Measurements from ENCODE around the gene TMEM126A. TPM values are rescaled to one million over a fixed set of nuclear protein-coding genes. Genes with fewer than 3 reads are reported as not detected.
"Not testable (repeated sequence)": the region's sequence is repeated elsewhere in the genome, so short reads cannot be mapped to it uniquely, and the experiment has no call there.

Gene TMEM126A
- total RNA-seq, 2 experiments from 2014 or later: 21.7 to 37.4 TPM

GRCh38 chr11:85627332-85627997, 20.3 kb upstream of the TMEM126A start, which contains the start of gene DLG2:
Gene DLG2, minus strand, starts transcription at chr11:85627344.
- Mint-ChIP-seq H3K4me3 (peak within 1 kb of the TSS; percentile 98), H3K4me1 (peaks cover 35% of the 10 kb centered on the region), H3K36me3 (ENCODE audit: low read depth) (peaks cover 15% of the 10 kb centered on the region), H3K9me3 (ENCODE audit: low read depth) (no peaks in the 10 kb centered on the region), H3K27ac (peak within 1 kb of the TSS; percentile 100), H3K27me3 (no peaks in the 10 kb centered on the region)
- ChIA-PET CTCF (interaction anchor here (0.8 to 1.9 kb wide), 6 partner anchors 10 to 227 kb away, joined by 3 to 6 read pairs (median 3); partner anchors contain the start of gene CCDC83), POLR2A (interaction anchor here (0.6 to 2.2 kb wide), 3 partner anchors 20 to 603 kb away, joined by 3 to 16 read pairs (median 6); partner anchors contain the start of gene TMEM126A)
- intact Hi-C loops (cut with DNase I, micrococcal nuclease): loop anchor here (2.0 to 10.0 kb wide), 4 partner anchors 33 to 1410 kb away; partner anchors contain the start of genes HIKESHI (in 1 of the 2), PRSS23 (in 1 of the 2) and TMEM135 (in 1 of the 2)
- ATAC-seq (peak; percentile 1), DNase-seq (peak; percentile 36)

DNA sequence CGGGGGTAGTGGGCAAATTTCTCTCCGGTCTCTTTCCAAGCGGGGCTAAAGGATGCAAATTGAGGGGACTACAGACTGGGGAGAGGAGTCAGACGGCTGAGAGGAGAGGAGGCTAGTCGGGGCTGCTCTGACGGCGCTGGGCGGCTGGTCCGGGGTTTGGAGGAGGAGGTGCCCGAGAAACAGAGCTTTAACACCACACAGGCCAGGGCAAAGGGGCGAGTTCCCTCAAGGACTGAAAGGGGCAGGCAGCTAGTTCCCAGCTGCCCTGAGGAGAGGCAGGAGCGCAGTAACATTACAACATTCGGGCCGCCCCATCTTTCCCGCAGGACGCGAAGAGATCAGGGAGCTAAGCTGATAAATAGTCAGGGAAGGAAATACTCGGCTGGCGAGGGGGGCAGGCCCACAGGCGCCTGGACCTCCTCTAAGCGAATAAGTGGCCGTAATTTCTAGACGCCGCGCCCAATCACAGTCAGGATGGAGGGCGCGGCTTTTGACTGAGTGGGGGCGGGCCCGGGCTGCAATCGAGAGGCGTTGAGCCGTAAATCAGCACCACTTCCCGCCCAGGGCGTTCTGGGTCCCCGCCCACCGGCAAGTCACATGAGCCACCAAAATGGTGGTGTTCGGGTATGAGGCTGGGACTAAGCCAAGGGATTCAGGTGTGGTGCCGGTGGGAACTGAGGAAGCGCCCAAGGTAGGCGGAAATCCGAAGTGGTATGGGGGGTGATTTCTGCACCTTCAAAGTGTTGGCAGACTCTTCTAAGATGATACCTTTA, 19.6 kb upstream of the TMEM126A start, which contains the start of gene TMEM126B:
Gene TMEM126B (plus strand): TSS at position 596 of the 773 bp plus-strand sequence. CDS start 15 bp downstream, at position 611.
- Mint-ChIP-seq H3K27me3 (no peaks in the 10 kb centered on the region), H3K36me3 (ENCODE audit: low read depth) (peaks cover 18% of the 10 kb centered on the region), H3K4me3 (peak within 1 kb of the TSS; percentile 98), H3K4me1 (peaks cover 35% of the 10 kb centered on the region), H3K9me3 (ENCODE audit: low read depth) (no peaks in the 10 kb centered on the region), H3K27ac (peak within 1 kb of the TSS; percentile 100)
- peak; percentile 99 for DNase-seq
- ChIA-PET POLR2A (interaction anchor here (0.6 to 2.2 kb wide), 3 partner anchors 20 to 603 kb away, joined by 3 to 16 read pairs (median 6); partner anchors contain the start of gene TMEM126A), CTCF (interaction anchor here (0.8 to 1.9 kb wide), 7 partner anchors 10 to 227 kb away, joined by 3 to 6 read pairs (median 3); partner anchors contain the start of genes CCDC83 and TMEM126A)
- ATAC-seq: peak; percentile 95
- intact Hi-C loops (cut with DNase I, micrococcal nuclease): loop anchor here (1.0 to 10.0 kb wide), 15 partner anchors 19 to 1409 kb away; partner anchors contain the start of genes HIKESHI (in 2 of the 2), TMEM126A (in 2 of the 2), CCDC83 (in 1 of the 2) and PICALM (in 1 of the 2)

DNA sequence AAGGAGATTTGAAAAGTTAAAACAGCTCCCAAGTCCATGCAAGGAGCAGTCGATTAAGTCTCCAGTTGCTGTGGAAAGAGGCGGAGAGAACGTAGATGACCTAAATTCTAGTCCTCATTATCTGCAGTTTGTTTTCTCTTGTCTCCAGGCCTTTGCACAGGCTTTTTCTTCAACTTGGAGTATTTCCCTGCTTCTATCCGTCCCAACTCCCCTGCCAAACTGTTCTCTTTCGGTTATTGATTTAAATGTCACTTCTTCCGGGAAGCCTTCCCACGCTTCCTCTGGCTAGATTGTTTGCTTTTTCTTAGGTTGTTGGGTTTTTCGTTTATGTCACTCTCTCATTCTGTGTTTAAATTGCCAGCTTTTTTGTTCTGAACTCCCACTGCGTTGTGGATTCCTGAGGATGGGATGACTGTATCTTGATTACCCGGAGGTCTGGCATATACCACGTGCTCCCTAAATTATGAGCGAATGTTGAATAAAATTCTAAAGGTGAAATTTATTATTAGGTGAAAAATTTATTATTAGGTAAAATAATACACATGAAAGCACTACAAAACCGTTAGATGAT, 18.9 kb upstream of the TMEM126A start:
- ATAC-seq (peak; percentile 11), DNase-seq (peak; percentile 58)
- peaks cover 22% of the 10 kb centered on the region for H3K36me3 Mint-ChIP-seq (ENCODE audit: low read depth)
- intact Hi-C loops (cut with DNase I, micrococcal nuclease): loop anchor here (1.0 to 10.0 kb wide), 14 partner anchors 18 to 1408 kb away; partner anchors contain the start of genes HIKESHI (in 2 of the 2), TMEM126A (in 2 of the 2), CCDC83 (in 1 of the 2) and PICALM (in 1 of the 2)
- ChIA-PET CTCF (interaction anchor here (0.8 to 0.9 kb wide), 2 partner anchors 19 to 226 kb away, joined by 3 to 4 read pairs; partner anchors contain the start of genes CCDC83 and TMEM126A), POLR2A (interaction anchor here (1.2 to 2.2 kb wide), 2 partner anchors 19 to 35 kb away, joined by 6 to 16 read pairs; partner anchors contain the start of gene TMEM126A)
- H3K4me1 Mint-ChIP-seq: peaks cover 35% of the 10 kb centered on the region
- no peaks in the 10 kb centered on the region for H3K9me3 Mint-ChIP-seq (ENCODE audit: low read depth)
- peak overlapping the region; percentile 100 for H3K27ac Mint-ChIP-seq
- H3K27me3 Mint-ChIP-seq: no peaks in the 10 kb centered on the region
- peak overlapping the region; percentile 98 for H3K4me3 Mint-ChIP-seq

- ChIA-PET CTCF (no interaction called here), POLR2A (no interaction called here)
- Mint-ChIP-seq H3K4me1 (peaks cover 10% of the 10 kb centered on the region), H3K9me3 (ENCODE audit: low read depth) (no peaks in the 10 kb centered on the region), H3K27me3 (no peaks in the 10 kb centered on the region), H3K36me3 (ENCODE audit: low read depth) (peaks cover 43% of the 10 kb centered on the region), H3K4me3 (no peak overlapping the region), H3K27ac (no peak overlapping the region)
- ATAC-seq: no peak
- no peak for DNase-seq
- intact Hi-C loops (cut with DNase I, micrococcal nuclease): no loop called here
These were observed 13.0 kb upstream of the TMEM126A start for GRCh38 chr11:85634747-85635146.

DNA sequence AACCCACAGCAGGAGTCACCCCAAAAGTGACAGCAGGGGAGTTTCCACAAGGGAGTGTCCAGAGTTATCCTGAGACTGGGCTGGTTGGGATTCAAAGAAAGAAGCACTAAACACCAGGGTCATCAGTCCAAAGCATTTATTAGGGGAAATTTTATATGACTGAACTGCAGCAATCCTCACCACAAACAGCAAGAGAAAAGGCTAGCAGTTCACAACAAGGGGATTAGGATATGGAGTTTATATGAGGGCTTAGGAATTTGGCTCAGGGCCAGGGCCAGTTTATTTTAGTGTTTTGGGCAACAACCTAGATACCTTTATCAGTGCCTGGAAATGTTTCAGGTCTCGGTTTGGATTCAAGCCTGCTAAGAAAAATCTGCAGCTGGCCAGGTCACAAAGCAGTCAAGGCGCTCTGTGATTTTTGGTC, 4.6 kb upstream of the TMEM126A start:
- Mint-ChIP-seq H3K4me3 (no peak overlapping the region), H3K36me3 (ENCODE audit: low read depth) (peaks cover 13% of the 10 kb centered on the region), H3K9me3 (ENCODE audit: low read depth) (no peaks in the 10 kb centered on the region), H3K27me3 (peaks cover 12% of the 10 kb centered on the region), H3K4me1 (peaks cover 4% of the 10 kb centered on the region), H3K27ac (no peak overlapping the region)
- ChIA-PET POLR2A (no interaction called here), CTCF (no interaction called here)
- intact Hi-C loops (cut with DNase I, micrococcal nuclease): no loop called here
- ATAC-seq (no peak), DNase-seq (no peak)

- POLR2A ChIA-PET: interaction anchor here (0.6 to 1.8 kb wide), 5 partner anchors 10 to 993 kb away, joined by 3 to 16 read pairs (median 6); partner anchors contain the start of genes CREBZF, DLG2 and TMEM126B
- Mint-ChIP-seq H3K27ac (peak overlapping the region; percentile 96), H3K36me3 (ENCODE audit: low read depth) (peaks cover 14% of the 10 kb centered on the region), H3K27me3 (peaks cover 12% of the 10 kb centered on the region), H3K4me3 (peak overlapping the region; percentile 99), H3K4me1 (peaks cover 19% of the 10 kb centered on the region), H3K9me3 (ENCODE audit: low read depth) (no peaks in the 10 kb centered on the region)
- intact Hi-C loops (cut with DNase I, micrococcal nuclease): loop anchor here (1.0 to 5.0 kb wide), 4 partner anchors 17 to 595 kb away; partner anchors contain the start of genes TMEM126B (in 2 of the 2), CREBZF (in 1 of the 2) and EED (in 1 of the 2)
- DNase-seq: peak; percentile 22
- CTCF ChIA-PET: interaction anchor here (1.0 to 1.4 kb wide), 4 partner anchors 10 to 19 kb away, joined by 4 to 12 read pairs (median 4); partner anchors contain the start of gene TMEM126B
- no peak for ATAC-seq
These were observed 689 bp upstream of the TMEM126A start for GRCh38 chr11:85647078-85647477.

DNA sequence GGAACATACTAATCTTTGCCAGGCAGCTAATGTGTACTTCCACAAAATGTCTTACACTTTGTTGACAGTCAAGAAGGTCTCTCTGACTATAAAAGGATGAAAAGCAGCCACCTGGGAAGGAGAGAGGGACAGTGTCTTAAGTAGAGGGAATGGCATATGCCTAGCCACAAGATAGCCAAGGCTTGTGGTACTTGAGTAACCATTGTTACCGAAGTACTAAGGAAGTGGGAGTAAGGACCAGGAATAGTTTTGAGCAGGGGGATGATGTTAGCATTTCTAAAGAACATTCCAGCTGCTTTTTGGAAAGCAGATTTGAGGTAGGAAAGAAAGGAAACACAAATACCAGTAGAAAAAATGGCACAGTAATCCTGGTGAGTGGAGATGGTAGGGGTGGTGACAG, 3.4 kb downstream of the TMEM126A start:
- Mint-ChIP-seq H3K4me3 (no peak overlapping the region), H3K27ac (peak overlapping the region; percentile 45), H3K27me3 (no peaks in the 10 kb centered on the region), H3K4me1 (peaks cover 31% of the 10 kb centered on the region), H3K9me3 (ENCODE audit: low read depth) (no peaks in the 10 kb centered on the region), H3K36me3 (ENCODE audit: low read depth) (peaks cover 26% of the 10 kb centered on the region)
- no peak for ATAC-seq
- CTCF ChIA-PET: interaction anchor here (1.9 kb wide), 1 partner anchor 10 kb away, joined by 4 read pairs; no protein-coding TSS in a partner anchor
- POLR2A ChIA-PET: no interaction called here
- no peak for DNase-seq
- intact Hi-C loops (cut with DNase I, micrococcal nuclease): no loop called here

- Mint-ChIP-seq H3K4me3 (no peak overlapping the region), H3K36me3 (ENCODE audit: low read depth) (peaks cover 34% of the 10 kb centered on the region), H3K4me1 (peaks cover 38% of the 10 kb centered on the region), H3K27ac (peak overlapping the region; percentile 69), H3K9me3 (ENCODE audit: low read depth) (no peaks in the 10 kb centered on the region), H3K27me3 (no peaks in the 10 kb centered on the region)
- ATAC-seq (no peak), DNase-seq (no peak)
- ChIA-PET CTCF (interaction anchor here (1.9 kb wide), 1 partner anchor 8 kb away, joined by 4 read pairs; no protein-coding TSS in a partner anchor), POLR2A (no interaction called here)
- intact Hi-C loops (cut with DNase I, micrococcal nuclease): no loop called here
These were observed 5.2 kb downstream of the TMEM126A start for GRCh38 chr11:85652786-85653447.

GRCh38 chr11:85654343-85654742, 6.6 kb downstream of the TMEM126A start:
- peaks cover 42% of the 10 kb centered on the region for H3K36me3 Mint-ChIP-seq (ENCODE audit: low read depth)

DNA sequence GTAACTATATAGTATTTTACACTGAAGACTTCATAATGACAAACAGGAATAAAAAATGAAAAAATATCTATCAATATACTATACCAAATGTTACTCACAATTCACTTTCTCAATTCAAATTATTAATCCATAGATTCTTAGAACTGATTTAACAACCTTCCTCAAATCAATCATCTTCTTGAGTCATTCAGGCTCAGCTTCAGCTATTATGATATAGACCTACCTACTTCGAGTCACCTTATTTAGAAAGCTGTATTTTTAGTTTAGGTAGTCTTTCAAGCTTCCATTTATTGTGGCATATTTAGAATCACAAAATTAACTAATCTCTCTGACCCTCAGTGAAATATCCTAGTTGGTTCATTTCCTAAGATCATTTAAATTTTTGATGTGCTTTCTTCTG, 9.0 kb downstream of the TMEM126A start:
- no peaks in the 10 kb centered on the region for H3K27me3 Mint-ChIP-seq
- peak overlapping the region; percentile 56 for H3K27ac Mint-ChIP-seq
- no peaks in the 10 kb centered on the region for H3K9me3 Mint-ChIP-seq (ENCODE audit: low read depth)
- ChIA-PET POLR2A (interaction anchor here (0.6 kb wide), 1 partner anchor 501 kb away, joined by 3 read pairs; no protein-coding TSS in a partner anchor), CTCF (interaction anchor here (1.1 to 1.7 kb wide), 2 partner anchors 8 to 92 kb away, joined by 3 to 8 read pairs; partner anchors contain the start of gene TMEM126A)
- no peak overlapping the region for H3K4me3 Mint-ChIP-seq
- no peak for DNase-seq
- intact Hi-C loops (cut with DNase I, micrococcal nuclease): no loop called here
- peak; percentile 61 for ATAC-seq
- H3K4me1 Mint-ChIP-seq: peaks cover 54% of the 10 kb centered on the region
- peaks cover 55% of the 10 kb centered on the region for H3K36me3 Mint-ChIP-seq (ENCODE audit: low read depth)

More at GRCh38 chr11:85654343-85654742, 6.6 kb downstream of the TMEM126A start:
- DNase-seq; H3K9me3 Mint-ChIP-seq (ENCODE audit: low read depth); ATAC-seq; POLR2A ChIA-PET; H3K27ac Mint-ChIP-seq; intact Hi-C loops (cut with DNase I, micrococcal nuclease); H3K4me3 Mint-ChIP-seq; H3K27me3 Mint-ChIP-seq: not testable (repeated sequence)
- peaks cover 40% of the 10 kb centered on the region for H3K4me1 Mint-ChIP-seq
- CTCF ChIA-PET: interaction anchor here (1.4 kb wide), 1 partner anchor 57 kb away, joined by 3 read pairs; no protein-coding TSS in a partner anchor
